Suprapubic skin (tissue), 4 donors: ENCODE results near the gene PWWP2B. TPM values are rescaled to one million over a fixed set of nuclear protein-coding genes. Genes with fewer than 3 reads are reported as not detected.

Experiments
- DNase-seq, 2 donors: peaks; one replicate each; pipeline ENCODE4 v3.0.0-alpha.2; 2019; ENCODE audit warnings: low spot score in 2 of 2
- H3K27ac ChIP-seq: fragments of 200-600 bp; sonication (generic); one replicate; pipeline ENCODE4 v1.5.1; 2019
- H3K27me3 ChIP-seq: fragments of 200-600 bp; sonication (generic); one replicate; pipeline ENCODE4 v1.5.1; 2019
- H3K36me3 ChIP-seq: fragments of 200-600 bp; sonication (generic); one replicate; pipeline ENCODE4 v1.5.1; 2019
- H3K4me1 ChIP-seq: fragments of 200-600 bp; sonication (generic); one replicate; pipeline ENCODE4 v1.5.1; 2019
- H3K4me3 ChIP-seq: fragments of 200-600 bp; sonication (generic); one replicate; pipeline ENCODE4 v1.5.1; 2019; ENCODE audit warnings: mild to moderate bottlenecking
- H3K9me3 ChIP-seq: fragments of 200-600 bp; sonication (generic); one replicate; pipeline ENCODE4 v1.5.1; 2019
- EP300 ChIP-seq: sonication (generic); formaldehyde crosslinking; IDR thresholded peaks from one replicate; pipeline ENCODE4 v1.6.1; 2017; ENCODE audit warnings: antibody characterized with exemption
- POLR2A ChIP-seq, 2 donors: fragments of 450-650 bp; IDR thresholded peaks; one replicate each; pipeline ENCODE4 v1.6.1; 2017; ENCODE audit warnings: antibody characterized with exemption in 2 of 2, mild to moderate bottlenecking in 2 of 2, moderate library complexity in 2 of 2
- POLR2AphosphoS5 ChIP-seq, 3 donors: sonication (generic); formaldehyde crosslinking; IDR thresholded peaks; one replicate each; pipeline ENCODE4 v1.6.1; 2017; ENCODE audit warnings: antibody characterized with exemption in 3 of 3
- WGBS: methylation state at CpG from one replicate; pipeline ENCODE4 v1.1.5; 2018; 5-methylcytosine and 5-hydroxymethylcytosine counted together
- total RNA-seq, 4 donors: library from RNA; depleted of rRNA; stranded (reverse); fragments of >200 nt; gene quantifications; one replicate each; pipeline ENCODE4 v1.1.0, GENCODE V29; 2016
- TF ChIP-seq, protein P1 (sequence below), 2 donors: fragments of 200-600 bp in 1 of 2; fragments of 450-650 bp in 1 of 2; sonication (generic) in 1 of 2; IDR thresholded peaks; one replicate each; pipeline ENCODE4 v1.5.1; 2016 to 2019; ENCODE audit warnings: antibody characterized with exemption in 2 of 2, mild to moderate bottlenecking in 1 of 2, moderate library complexity in 1 of 2

Gene PWWP2B
- total RNA-seq, 4 donors from 2014 or later, result 15.2 to 19.4 (median 18.3) TPM

DNA sequence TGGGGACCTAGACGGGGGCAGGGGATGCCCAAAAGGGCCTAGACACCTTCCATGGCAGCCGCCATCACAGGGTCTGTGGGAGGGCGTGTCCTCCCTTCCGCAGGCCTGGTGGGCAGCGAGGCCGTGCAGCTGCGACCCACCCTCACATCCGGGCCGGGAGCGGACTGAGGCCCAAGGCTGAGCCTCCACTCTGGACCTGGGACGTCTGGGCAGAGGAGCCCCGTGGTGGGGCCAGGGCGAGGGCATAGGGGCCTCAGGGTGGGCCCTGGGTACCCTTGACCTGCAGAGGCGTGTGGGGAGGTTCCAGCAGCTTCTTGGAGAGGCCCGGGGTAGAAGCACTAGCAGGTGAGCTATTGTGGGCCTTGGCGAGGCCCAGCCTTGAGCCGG lies 49.2 kb downstream of the PWWP2B start:
- H3K4me3 ChIP-seq, result no peak overlapping the region
- H3K36me3 ChIP-seq, result no peaks in the 10 kb centered on the region
- no peak for TF ChIP-seq POLR2A (IDR thresholded peaks at IDR 0.05)
- TF ChIP-seq, protein P1, sequence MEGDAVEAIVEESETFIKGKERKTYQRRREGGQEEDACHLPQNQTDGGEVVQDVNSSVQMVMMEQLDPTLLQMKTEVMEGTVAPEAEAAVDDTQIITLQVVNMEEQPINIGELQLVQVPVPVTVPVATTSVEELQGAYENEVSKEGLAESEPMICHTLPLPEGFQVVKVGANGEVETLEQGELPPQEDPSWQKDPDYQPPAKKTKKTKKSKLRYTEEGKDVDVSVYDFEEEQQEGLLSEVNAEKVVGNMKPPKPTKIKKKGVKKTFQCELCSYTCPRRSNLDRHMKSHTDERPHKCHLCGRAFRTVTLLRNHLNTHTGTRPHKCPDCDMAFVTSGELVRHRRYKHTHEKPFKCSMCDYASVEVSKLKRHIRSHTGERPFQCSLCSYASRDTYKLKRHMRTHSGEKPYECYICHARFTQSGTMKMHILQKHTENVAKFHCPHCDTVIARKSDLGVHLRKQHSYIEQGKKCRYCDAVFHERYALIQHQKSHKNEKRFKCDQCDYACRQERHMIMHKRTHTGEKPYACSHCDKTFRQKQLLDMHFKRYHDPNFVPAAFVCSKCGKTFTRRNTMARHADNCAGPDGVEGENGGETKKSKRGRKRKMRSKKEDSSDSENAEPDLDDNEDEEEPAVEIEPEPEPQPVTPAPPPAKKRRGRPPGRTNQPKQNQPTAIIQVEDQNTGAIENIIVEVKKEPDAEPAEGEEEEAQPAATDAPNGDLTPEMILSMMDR (IDR thresholded peaks at IDR 0.05), result no peak
- no peak for TF ChIP-seq EP300
- TF ChIP-seq POLR2AphosphoS5 (IDR thresholded peaks at IDR 0.05), result no peak
- H3K27ac ChIP-seq, result peak overlapping the region; percentile 96
- 90% methylated on average over 4 of the region's 17 CpGs for WGBS
- H3K9me3 ChIP-seq, result no peaks in the 10 kb centered on the region
- no peak for DNase-seq
- no peaks in the 10 kb centered on the region for H3K27me3 ChIP-seq
- H3K4me1 ChIP-seq, result peaks cover 61% of the 10 kb centered on the region

DNA sequence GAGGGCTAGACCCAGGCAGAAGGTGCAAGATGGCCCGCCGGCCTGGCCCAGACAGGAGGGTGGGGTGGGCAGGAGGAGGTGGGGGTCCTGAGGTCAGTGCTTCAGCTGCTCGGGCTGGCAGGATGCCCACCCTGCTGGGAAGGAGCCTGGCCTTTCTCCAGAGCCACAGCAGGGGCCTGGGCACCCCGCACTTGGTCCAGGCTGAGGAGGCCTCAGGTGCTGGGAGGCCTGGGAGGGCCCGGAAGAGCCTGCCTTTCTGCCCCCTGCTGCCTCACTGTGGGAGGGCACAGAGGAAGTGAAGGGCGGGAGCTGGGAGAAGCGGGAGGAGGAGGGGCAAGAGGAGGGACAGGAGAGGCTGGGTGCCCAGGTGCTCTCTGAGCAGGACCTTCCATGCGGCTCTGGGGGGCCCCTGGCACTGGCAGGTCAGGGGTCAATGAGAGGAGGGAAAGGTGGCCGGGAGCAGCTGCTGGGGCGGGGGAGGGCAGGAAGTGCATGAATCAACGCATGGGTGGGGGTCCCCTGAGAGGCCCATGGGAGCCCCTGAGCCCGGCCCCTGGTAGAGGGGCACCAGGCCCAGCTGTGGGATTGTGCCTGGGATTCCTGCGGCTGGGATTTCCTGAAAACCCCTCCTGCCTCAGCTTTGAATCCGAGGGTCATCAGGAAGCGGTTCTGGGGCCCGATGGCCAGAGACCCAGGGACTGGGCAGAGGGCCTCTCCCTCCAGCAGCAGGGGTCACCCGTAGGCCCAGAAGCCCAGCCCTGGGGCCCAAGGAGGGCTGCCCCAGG lies 49.9 kb downstream of the PWWP2B start:
- peaks cover 66% of the 10 kb centered on the region for H3K4me1 ChIP-seq
- H3K36me3 ChIP-seq, result no peaks in the 10 kb centered on the region
- 40% methylated on average over 11 of the region's 17 CpGs for WGBS
- peak overlapping the region; percentile 96 for H3K27ac ChIP-seq
- TF ChIP-seq POLR2AphosphoS5 (IDR thresholded peaks at IDR 0.05), result no peak
- no peak for TF ChIP-seq POLR2A (IDR thresholded peaks at IDR 0.05)
- TF ChIP-seq EP300, result no peak
- TF ChIP-seq, protein P1 (IDR thresholded peaks at IDR 0.05), result peak; percentile 25 to 60
- H3K9me3 ChIP-seq, result no peaks in the 10 kb centered on the region
- no peaks in the 10 kb centered on the region for H3K27me3 ChIP-seq
- peak overlapping the region; percentile 24 for H3K4me3 ChIP-seq
- no peak for DNase-seq

DNA sequence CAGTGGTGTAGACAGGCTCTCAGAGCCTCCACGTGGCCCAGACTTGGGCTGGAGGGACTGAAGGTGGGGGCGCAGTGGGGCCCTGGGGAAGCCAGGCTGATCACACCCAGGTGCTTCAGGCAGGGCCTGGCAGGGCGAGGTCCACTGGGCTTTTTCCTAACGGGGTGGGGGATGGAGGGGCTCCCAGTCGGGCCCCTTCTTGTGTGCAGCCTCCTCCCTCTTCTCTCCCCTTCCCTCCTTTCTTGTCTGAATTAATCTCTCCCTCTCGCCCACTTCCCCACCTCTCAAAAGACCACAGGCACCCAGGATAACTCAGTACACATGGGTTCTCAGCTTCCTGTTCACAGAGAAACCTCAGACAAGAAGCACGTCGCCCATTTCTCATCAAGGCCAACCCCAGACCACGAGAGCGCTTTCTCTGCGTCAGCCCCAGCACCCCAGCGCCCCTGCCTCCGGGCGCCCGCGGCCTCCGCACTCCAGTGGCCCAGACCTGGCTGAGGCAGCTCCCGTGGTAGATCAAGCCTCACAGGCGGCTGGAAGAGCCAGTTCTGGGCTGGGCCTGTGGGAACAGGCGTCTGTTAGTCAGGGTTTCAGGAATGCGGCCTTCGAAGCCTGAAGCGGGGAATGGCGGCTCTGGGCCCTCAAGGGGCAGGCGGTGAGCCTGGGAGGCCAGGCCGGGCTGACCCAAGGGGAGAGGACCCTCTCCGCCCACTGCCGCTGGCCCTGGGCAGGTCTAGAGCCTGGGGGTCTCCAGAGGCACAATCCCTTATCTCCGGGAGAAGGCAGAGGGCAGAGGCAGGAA lies 50.6 kb downstream of the PWWP2B start:
- no peaks in the 10 kb centered on the region for H3K27me3 ChIP-seq
- peaks cover 74% of the 10 kb centered on the region for H3K4me1 ChIP-seq
- TF ChIP-seq, protein P1 (IDR thresholded peaks at IDR 0.05), result no peak
- TF ChIP-seq POLR2AphosphoS5 (IDR thresholded peaks at IDR 0.05) (peak in 1 of 3 donors; percentile 65), POLR2A (IDR thresholded peaks at IDR 0.05) (no peak)
- no peaks in the 10 kb centered on the region for H3K9me3 ChIP-seq
- no peak for DNase-seq
- 43% methylated on average over 19 of the region's 29 CpGs for WGBS
- H3K4me3 ChIP-seq, result peak overlapping the region; percentile 24
- H3K36me3 ChIP-seq, result no peaks in the 10 kb centered on the region
- peak overlapping the region; percentile 96 for H3K27ac ChIP-seq

DNA sequence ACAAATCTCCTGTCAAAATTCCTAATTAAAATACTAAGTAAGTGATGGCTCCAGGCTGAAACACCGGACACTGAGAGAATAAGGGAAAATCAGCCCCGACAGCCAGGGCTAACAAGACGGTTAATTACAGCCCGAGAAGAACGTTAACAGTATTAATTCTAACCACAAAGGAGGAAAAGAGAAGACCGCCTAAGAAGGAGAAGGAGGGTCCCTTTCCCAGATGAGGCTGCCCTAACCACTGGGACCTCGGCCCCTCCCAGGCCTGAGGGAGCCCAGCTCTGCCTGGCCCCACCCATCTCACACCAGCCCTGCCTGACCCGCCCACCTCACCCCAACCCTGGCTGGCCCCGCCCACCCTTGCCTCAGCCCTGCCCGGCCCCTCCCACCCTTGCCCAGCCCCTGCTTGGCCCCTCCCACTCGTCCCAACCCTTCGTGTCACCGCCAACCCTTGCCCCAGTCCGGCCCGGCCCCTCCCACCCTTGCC lies 51.3 kb downstream of the PWWP2B start:
- Histone ChIP-seq H3K27ac (peak overlapping the region; percentile 96), H3K27me3 (no peaks in the 10 kb centered on the region), H3K4me1 (peaks cover 81% of the 10 kb centered on the region), H3K4me3 (peak overlapping the region; percentile 7), H3K36me3 (no peaks in the 10 kb centered on the region), H3K9me3 (no peaks in the 10 kb centered on the region)
- DNase-seq, result no peak
- TF ChIP-seq POLR2A (IDR thresholded peaks at IDR 0.05) (no peak), POLR2AphosphoS5 (IDR thresholded peaks at IDR 0.05) (no peak), EP300 (no peak)
- TF ChIP-seq, protein P1 (IDR thresholded peaks at IDR 0.05), result no peak
- 30% methylated on average over 9 of the region's 15 CpGs for whole genome bisulfite sequencing
